ENCODE results near the gene DRC7. TPM values are rescaled to one million over a fixed set of nuclear protein-coding genes. Genes with fewer than 3 reads are reported as not detected.
A peak's percentile ranks its signal among the peaks of the same experiment; 100 is the strongest.

DRC7 gene
- total and polyA plus RNA-seq, 10 of the 15 experiments (the other 5 are each of a cell fraction or from before 2014, with no cell fraction given): 0.06 to 0.49 (median 0.14) TPM; not detected in 4

GRCh38 chr16:57757326-57757786, 62.8 kb downstream of the DRC7 start (continued):
- no peak for TF ChIP-seq POU2F2 (IDR thresholded peaks at IDR 0.05; ENCODE audit: borderline replicate concordance, low read depth, low read length)
- TF ChIP-seq ATF3 (IDR thresholded peaks at IDR 0.05; ENCODE audit: borderline replicate concordance, extremely low read depth, low read depth, low read length): no peak
- no peak for TF ChIP-seq PBX3 (IDR thresholded peaks at IDR 0.05; ENCODE audit: insufficient replicate concordance, low read depth, low read length)
- TF ChIP-seq EGR1 (IDR thresholded peaks at IDR 0.05; ENCODE audit: borderline replicate concordance in 1 of 2, low read depth in 2 of 2, low read length in 2 of 2): peak in 1 of 2 experiments; percentile 56; a peak in 1 of 3 replicates
- peak; percentile 73; the same call in 1 of the 2 replicates for TF ChIP-seq RB1 (IDR thresholded peaks at IDR 0.05; ENCODE audit: borderline replicate concordance)

GRCh38 chr16:57757883-57758282, 63.3 kb downstream of the DRC7 start:
- H3K27me3 ChIP-seq (replicated peaks in 1 of 2; ENCODE audit: control insufficient read depth in 2 of 2, insufficient read depth in 2 of 2, low read length in 1 of 2): no peaks in the 10 kb centered on the region
- no peak overlapping the region for H3K4me2 ChIP-seq (ENCODE audit: control insufficient read depth, insufficient read depth)
- no peak for FAIRE-seq
- H3K79me2 ChIP-seq (ENCODE audit: control insufficient read depth, insufficient read depth, low read length): no peaks in the 10 kb centered on the region
- no peak overlapping the region for H3K9ac ChIP-seq (ENCODE audit: control insufficient read depth, insufficient read depth, low read length)
- ChIA-PET SMC1A (ENCODE audit: uncharacterized antibody, unreplicated experiment) (interaction anchor here (1.4 kb wide), 1 partner anchor 141 kb away, joined by 5 read pairs; no protein-coding TSS in a partner anchor), CTCF (interaction anchor here (1.0 to 2.5 kb wide), 7 partner anchors 36 to 368 kb away, joined by 3 to 9 read pairs (median 4); no protein-coding TSS in a partner anchor), POLR2A (no interaction called here), RAD21 (ENCODE audit: unreplicated experiment) (interaction anchor here (2.0 kb wide), 1 partner anchor 8 kb away, joined by 6 read pairs; no protein-coding TSS in a partner anchor)
- no peak overlapping the region for H3K27ac ChIP-seq (ENCODE audit: control insufficient read depth, insufficient read depth)
- no peaks in the 10 kb centered on the region for H4K20me1 ChIP-seq (ENCODE audit: control insufficient read depth, insufficient read depth)
- H2AFZ ChIP-seq (ENCODE audit: control insufficient read depth, low read depth, low read length): no peak overlapping the region
- no peaks in the 10 kb centered on the region for H3K9me3 ChIP-seq (replicated peaks; ENCODE audit: control insufficient read depth, insufficient read depth, low read length)
- no peak for DNase-seq (ENCODE audit: low read depth, low spot score)
- WGBS (ENCODE audit: insufficient coverage, insufficient replicate concordance, low lambda C conversion rate, missing lambda C conversion rate): 96% methylated on average over 7 of the region's 7 CpGs
- in situ Hi-C loops (cut with MboI): loop anchor here (5.0 kb wide), 1 partner anchor 244 kb away; the partner anchor contains the start of genes USB1 and ZNF319
- no peak for ATAC-seq
- intact Hi-C loops (cut with micrococcal nuclease; ENCODE audit: unreplicated experiment): loop anchor here (1.0 to 5.0 kb wide), 2 partner anchors 104 to 247 kb away; no protein-coding TSS in a partner anchor
- no TSS peak for BruUV-seq (replicated peaks)
- H3K36me3 ChIP-seq (ENCODE audit: control insufficient read depth in 2 of 2, insufficient read depth in 2 of 2, low read length in 1 of 2): no peaks in the 10 kb centered on the region; a peak in 1 of 4 replicates
- H3K4me3 ChIP-seq: no peak overlapping the region
- no peaks in the 10 kb centered on the region for H3K4me1 ChIP-seq (ENCODE audit: control insufficient read depth, insufficient read depth, low read length)
- TF ChIP-seq ZZZ3 (IDR thresholded peaks at IDR 0.05; ENCODE audit: control insufficient read depth, insufficient read length, low read depth) (no peak), BACH1 (IDR thresholded peaks at IDR 0.05; ENCODE audit: borderline replicate concordance) (no peak), RELA (IDR thresholded peaks at IDR 0.05; ENCODE audit: borderline replicate concordance, partially characterized antibody) (no peak), ZBTB4 (CRISPR knock-in tag; IDR thresholded peaks at IDR 0.05) (no peak), NFYA (IDR thresholded peaks at IDR 0.05; ENCODE audit: borderline replicate concordance, low read depth, low read length) (no peak), YY1 (IDR thresholded peaks at IDR 0.05; ENCODE audit: low read depth, low read length) (no peak), IRF5 (IDR thresholded peaks at IDR 0.05; ENCODE audit: borderline replicate concordance) (no peak), RFX5 (IDR thresholded peaks at IDR 0.05; ENCODE audit: low read depth, low read length) (no peak), SUZ12 (IDR thresholded peaks at IDR 0.05; ENCODE audit: unreplicated experiment) (no peak), FOXM1 (IDR thresholded peaks at IDR 0.05; ENCODE audit: low read depth, low read length) (no peak), NFYB (IDR thresholded peaks at IDR 0.05; ENCODE audit: insufficient read depth, low read depth, low read length) (no peak)
